MCF 10A (cell line): ENCODE results near the gene PI4KA. TPM values are rescaled to one million over a fixed set of nuclear protein-coding genes. Genes with fewer than 3 reads are reported as not detected.

Source experiments
- BruUV-seq: library from RNA; stranded (reverse); fragments of 400-500 nt; replicated peaks from 2 replicates; lab custom pipeline; 2021; lab: Mats Ljungman, UMichigan
- CTCF ChIA-PET: fragments of 300-600 bp; sonication (Branson Sonifier 250); formaldehyde crosslinking; extraction: SDS; loops from one replicate; lab custom pipeline; 2021; ENCODE audit warnings: antibody characterized with exemption, inconsistent platforms; lab: Yijun Ruan, JAX
- POLR2A ChIA-PET: fragments of 300-600, 350-650 bp; sonication (Branson Sonifier 250); formaldehyde crosslinking; extraction: SDS; loops from one replicate; lab custom pipeline; 2020; ENCODE audit warnings: antibody characterized with exemption, inconsistent platforms; lab: Yijun Ruan, JAX
- DNase-seq: peaks from one replicate; pipeline ENCODE4 v3.0.0-alpha.2; 2018; ENCODE audit not compliant: unreplicated experiment
- H3K27ac Mint-ChIP-seq: one replicate; pipeline ENCODE4 v1.8.0; 2022; ENCODE audit warnings: mild to moderate bottlenecking, low read depth, mixed read lengths; ENCODE audit not compliant: unreplicated experiment
- H3K27me3 Mint-ChIP-seq: one replicate; pipeline ENCODE4 v1.8.0; 2022; ENCODE audit warnings: mixed read lengths; ENCODE audit not compliant: insufficient read depth, unreplicated experiment
- H3K36me3 Mint-ChIP-seq: one replicate; pipeline ENCODE4 v1.8.0; 2022; ENCODE audit warnings: mild to moderate bottlenecking, moderate library complexity, mixed read lengths; ENCODE audit not compliant: insufficient read depth, unreplicated experiment
- H3K4me1 Mint-ChIP-seq: one replicate; pipeline ENCODE4 v1.8.0; 2022; ENCODE audit warnings: mixed read lengths; ENCODE audit not compliant: insufficient read depth, unreplicated experiment
- H3K4me3 Mint-ChIP-seq: one replicate; pipeline ENCODE4 v1.8.0; 2022; ENCODE audit warnings: mild to moderate bottlenecking, moderate library complexity, mixed read lengths; ENCODE audit not compliant: unreplicated experiment
- H3K9me3 Mint-ChIP-seq: one replicate; pipeline ENCODE4 v1.8.0; 2022; ENCODE audit warnings: mixed read lengths; ENCODE audit not compliant: unreplicated experiment
- intact Hi-C: fragments of 100-400 bp; cut with micrococcal nuclease; formaldehyde crosslinking; loops from 2 replicates; pipeline ENCODE4 v1.14.1; 2022
- total RNA-seq: library from RNA; stranded (reverse); gene quantifications from 2 replicates; pipeline ENCODE4 v1.2.3, GENCODE V29; 2022
- TF ChIP-seq, protein P1 (sequence below): fragments of 200-600 bp; IDR thresholded peaks from one replicate; pipeline ENCODE4 v1.8.0; 2022; ENCODE audit warnings: antibody characterized with exemption, mild to moderate bottlenecking; ENCODE audit not compliant: unreplicated experiment

Gene PI4KA
- total RNA-seq, 1 experiment from 2014 or later, result 39.0 TPM

DNA sequence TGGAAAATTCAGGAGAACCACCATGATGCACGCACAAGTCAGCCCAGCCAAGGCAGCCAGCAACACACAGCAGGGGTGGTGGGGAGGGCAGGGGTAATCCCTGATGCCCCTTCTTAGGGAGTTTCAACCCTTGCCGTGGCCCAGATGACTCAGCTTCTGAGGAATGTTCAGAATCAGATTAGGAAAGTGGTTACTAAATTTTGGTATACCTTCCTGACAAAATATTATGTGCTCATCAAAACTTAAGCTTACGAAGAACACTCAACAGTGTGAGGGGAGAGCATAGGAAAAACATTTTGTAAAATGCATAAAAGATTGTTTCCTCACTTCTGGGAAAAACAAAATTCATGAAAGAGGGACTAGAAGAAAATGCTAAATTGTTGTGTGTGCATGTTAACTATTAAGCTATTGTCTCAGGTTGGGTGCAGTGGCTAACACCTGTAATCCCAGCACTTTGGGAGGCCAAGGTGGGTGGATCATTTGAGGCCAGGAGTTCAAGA lies 52.6 kb downstream of the PI4KA start:
- TF ChIP-seq, protein P1, sequence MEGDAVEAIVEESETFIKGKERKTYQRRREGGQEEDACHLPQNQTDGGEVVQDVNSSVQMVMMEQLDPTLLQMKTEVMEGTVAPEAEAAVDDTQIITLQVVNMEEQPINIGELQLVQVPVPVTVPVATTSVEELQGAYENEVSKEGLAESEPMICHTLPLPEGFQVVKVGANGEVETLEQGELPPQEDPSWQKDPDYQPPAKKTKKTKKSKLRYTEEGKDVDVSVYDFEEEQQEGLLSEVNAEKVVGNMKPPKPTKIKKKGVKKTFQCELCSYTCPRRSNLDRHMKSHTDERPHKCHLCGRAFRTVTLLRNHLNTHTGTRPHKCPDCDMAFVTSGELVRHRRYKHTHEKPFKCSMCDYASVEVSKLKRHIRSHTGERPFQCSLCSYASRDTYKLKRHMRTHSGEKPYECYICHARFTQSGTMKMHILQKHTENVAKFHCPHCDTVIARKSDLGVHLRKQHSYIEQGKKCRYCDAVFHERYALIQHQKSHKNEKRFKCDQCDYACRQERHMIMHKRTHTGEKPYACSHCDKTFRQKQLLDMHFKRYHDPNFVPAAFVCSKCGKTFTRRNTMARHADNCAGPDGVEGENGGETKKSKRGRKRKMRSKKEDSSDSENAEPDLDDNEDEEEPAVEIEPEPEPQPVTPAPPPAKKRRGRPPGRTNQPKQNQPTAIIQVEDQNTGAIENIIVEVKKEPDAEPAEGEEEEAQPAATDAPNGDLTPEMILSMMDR, result no peak
- CTCF ChIA-PET, result interaction anchor here (0.7 kb wide), 1 partner anchor 88 kb away, joined by 3 read pairs; no protein-coding TSS in a partner anchor
- Mint-ChIP-seq H3K9me3 (no peaks in the 10 kb centered on the region), H3K4me3 (no peak overlapping the region), H3K27ac (no peak overlapping the region), H3K27me3 (no peaks in the 10 kb centered on the region), H3K36me3 (peaks cover 80% of the 10 kb centered on the region), H3K4me1 (peaks cover 16% of the 10 kb centered on the region)
- intact Hi-C loops, result no loop called here
- peak; percentile 43 for DNase-seq
- no TSS peak for BruUV-seq
- POLR2A ChIA-PET, result interaction anchor here (0.6 to 0.8 kb wide), 2 partner anchors 11 to 196 kb away, joined by 3 read pairs; partner anchors contain the start of gene THAP7

DNA sequence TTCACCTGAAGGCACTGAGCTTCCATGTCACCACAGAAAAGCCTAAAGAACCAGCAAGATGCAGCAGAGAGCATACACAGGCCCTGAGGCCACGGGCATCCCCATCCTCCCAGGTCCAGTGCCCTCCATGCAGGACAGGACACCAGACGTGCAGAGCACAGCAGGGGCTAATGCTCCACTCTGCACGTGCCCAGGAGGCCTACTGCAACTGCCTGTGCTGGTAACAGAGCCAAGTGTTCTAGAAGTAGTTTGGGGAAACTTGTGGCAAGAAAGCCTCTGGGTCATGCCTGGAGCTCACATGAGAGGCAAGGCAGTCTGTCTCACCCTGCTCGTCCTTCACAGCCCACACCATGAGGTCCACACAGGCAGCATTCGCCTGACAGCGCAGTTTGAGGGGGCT lies 54.0 kb downstream of the PI4KA start:
- peaks cover 16% of the 10 kb centered on the region for H3K4me1 Mint-ChIP-seq
- intact Hi-C loops, result no loop called here
- BruUV-seq, result no TSS peak
- POLR2A ChIA-PET, result no interaction called here
- TF ChIP-seq, protein P1, result no peak
- H3K4me3 Mint-ChIP-seq, result no peak overlapping the region
- peak overlapping the region; percentile 67 for H3K27ac Mint-ChIP-seq
- H3K36me3 Mint-ChIP-seq, result peaks cover 80% of the 10 kb centered on the region
- H3K9me3 Mint-ChIP-seq, result no peaks in the 10 kb centered on the region
- no peaks in the 10 kb centered on the region for H3K27me3 Mint-ChIP-seq
- CTCF ChIA-PET, result interaction anchor here (0.6 to 1.1 kb wide), 4 partner anchors 9 to 451 kb away, joined by 3 to 6 read pairs (median 3); no protein-coding TSS in a partner anchor
- no peak for DNase-seq

DNA sequence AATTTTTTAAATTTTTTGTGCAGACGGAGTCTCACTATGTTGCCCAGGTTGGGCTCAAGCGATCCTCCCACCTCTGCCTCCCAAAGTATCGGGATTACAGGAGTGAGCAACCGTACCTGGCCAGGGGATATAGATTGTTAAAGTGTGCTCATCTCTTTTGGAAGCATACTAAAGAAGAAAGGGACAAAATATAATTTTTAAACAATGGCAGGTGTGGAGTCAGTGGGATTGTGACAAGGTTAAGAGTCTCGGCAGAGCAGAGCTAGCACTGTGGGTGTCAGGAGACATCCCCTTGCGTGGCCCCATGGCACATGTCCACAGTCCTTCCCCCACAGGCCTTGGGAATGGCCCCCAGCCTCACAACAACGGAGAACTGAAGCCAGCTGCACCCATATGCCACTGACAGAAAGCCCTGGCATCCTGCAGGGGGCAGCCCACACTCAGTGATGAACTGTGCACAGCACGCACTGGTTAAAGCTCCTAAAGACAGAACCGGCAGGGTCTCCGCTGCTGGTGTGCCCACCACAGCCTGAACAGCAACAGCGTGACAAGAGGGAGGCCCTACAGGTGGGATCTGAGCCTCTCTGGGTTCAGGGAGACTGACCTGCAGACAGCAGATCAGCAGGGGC lies 54.8 kb downstream of the PI4KA start:
- no peaks in the 10 kb centered on the region for H3K9me3 Mint-ChIP-seq
- peak overlapping the region; percentile 67 for H3K27ac Mint-ChIP-seq
- DNase-seq, result peak; percentile 39
- peaks cover 16% of the 10 kb centered on the region for H3K4me1 Mint-ChIP-seq
- intact Hi-C loops, result no loop called here
- CTCF ChIA-PET, result interaction anchor here (0.6 to 1.1 kb wide), 3 partner anchors 10 to 42 kb away, joined by 3 to 4 read pairs (median 3); no protein-coding TSS in a partner anchor
- no TSS peak for BruUV-seq
- POLR2A ChIA-PET, result no interaction called here
- peaks cover 80% of the 10 kb centered on the region for H3K36me3 Mint-ChIP-seq
- H3K27me3 Mint-ChIP-seq, result no peaks in the 10 kb centered on the region
- TF ChIP-seq, protein P1, result peak; percentile 59
- H3K4me3 Mint-ChIP-seq, result no peak overlapping the region

DNA sequence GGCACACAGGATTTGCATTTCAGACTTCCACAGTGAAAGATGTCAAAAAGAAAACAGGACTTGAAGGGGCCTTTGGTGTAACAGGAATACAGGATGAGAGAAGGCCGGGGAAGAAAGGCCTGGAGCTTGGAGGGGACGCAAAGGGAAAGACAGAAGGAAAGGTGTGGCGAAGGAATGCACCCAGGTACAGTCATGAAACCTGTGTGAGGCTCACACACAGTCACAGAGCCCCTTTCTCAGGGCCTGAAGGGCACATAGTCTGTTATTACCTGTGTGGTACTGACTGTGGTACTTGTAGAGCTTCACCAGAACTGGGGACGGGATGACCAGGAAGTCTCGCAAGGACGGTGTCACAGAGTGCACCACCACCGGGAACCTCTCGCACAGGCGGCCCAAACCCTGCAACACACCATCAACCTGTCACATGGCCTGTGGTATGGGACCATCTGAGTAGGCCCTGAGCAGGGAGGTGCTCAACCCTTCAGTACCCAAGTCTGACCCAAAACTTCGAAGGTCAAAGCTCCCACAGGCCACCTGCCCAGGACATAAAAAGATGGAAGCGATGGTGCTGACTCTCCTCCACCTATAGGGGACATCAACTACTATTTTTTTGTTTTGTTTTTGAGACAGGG lies 55.6 kb downstream of the PI4KA start:
- Mint-ChIP-seq H3K27ac (no peak overlapping the region), H3K36me3 (peaks cover 83% of the 10 kb centered on the region), H3K4me1 (peaks cover 16% of the 10 kb centered on the region), H3K9me3 (no peaks in the 10 kb centered on the region), H3K27me3 (no peaks in the 10 kb centered on the region), H3K4me3 (no peak overlapping the region)
- CTCF ChIA-PET, result interaction anchor here (1.0 kb wide), 1 partner anchor 11 kb away, joined by 3 read pairs; no protein-coding TSS in a partner anchor
- TF ChIP-seq, protein P1, result no peak
- POLR2A ChIA-PET, result no interaction called here
- DNase-seq, result no peak
- intact Hi-C loops, result no loop called here
- BruUV-seq, result no TSS peak
